CD4-positive, alpha-beta T cell treated with Interleukin-6 for 4 hours (primary cell): ENCODE data around the gene ANKRD52.
A peak's percentile ranks its signal among the peaks of the same experiment; 100 is the strongest.

Experiments
- DNase-seq: peaks from one replicate; pipeline ENCODE4 v3.0.0-alpha.2; 2020; ENCODE audit warnings: mixed read lengths

The ANKRD52 gene

GRCh38 chr12:56237552-56237951 is 20.6 kb downstream of the ANKRD52 start:
- no peak for DNase-seq

- DNase-seq = no peak
Measured at GRCh38 chr12:56236985-56237384, 21.2 kb downstream of the ANKRD52 start.

GRCh38 chr12:56236091-56236490 is 22.1 kb downstream of the ANKRD52 start:
- DNase-seq = no peak

GRCh38 chr12:56234746-56235436 is 23.3 kb downstream of the ANKRD52 start:
- no peak for DNase-seq

GRCh38 chr12:56231184-56231582 is 27.0 kb downstream of the ANKRD52 start:
- no peak for DNase-seq

- no peak for DNase-seq
Measured at GRCh38 chr12:56230432-56231183, 27.6 kb downstream of the ANKRD52 start.

GRCh38 chr12:56229916-56230431 is 28.2 kb downstream of the ANKRD52 start, which contains the start of gene SLC39A5:
Gene SLC39A5, plus strand, starts transcription at chr12:56230051. Its CDS starts 1,224 bp downstream, at chr12:56231275.
- DNase-seq = no peak

GRCh38 chr12:56229082-56229481 is 29.1 kb downstream of the ANKRD52 start:
- no peak for DNase-seq

GRCh38 chr12:56224954-56225353 is 33.2 kb downstream of the ANKRD52 start:
- DNase-seq = no peak

- DNase-seq = peak; percentile 96
Measured at GRCh38 chr12:56224102-56224701, 34.0 kb downstream of the ANKRD52 start, which contains the start of gene NABP2. Gene NABP2, plus strand, starts transcription at chr12:56224342. Its CDS starts 515 bp downstream, at chr12:56224857.

- no peak for DNase-seq
Measured at GRCh38 chr12:56223571-56224101, 34.5 kb downstream of the ANKRD52 start.

GRCh38 chr12:56222531-56222895 is 35.7 kb downstream of the ANKRD52 start:
- DNase-seq = no peak

- peak; percentile 94 for DNase-seq
Measured at GRCh38 chr12:56221757-56222530, 36.2 kb downstream of the ANKRD52 start, which contains the start of gene RNF41. Gene RNF41, minus strand, starts transcription at chr12:56221922. Its CDS starts 7,875 bp downstream, at chr12:56214047.

- DNase-seq = peak; percentile 14
Measured at GRCh38 chr12:56221232-56221756, 36.9 kb downstream of the ANKRD52 start.

- no peak for DNase-seq
Measured at GRCh38 chr12:56220611-56221231, 37.5 kb downstream of the ANKRD52 start.

- no peak for DNase-seq
Measured at GRCh38 chr12:56219840-56220239, 38.3 kb downstream of the ANKRD52 start.

GRCh38 chr12:56216461-56216860 is 41.7 kb downstream of the ANKRD52 start:
- DNase-seq = no peak

- DNase-seq = no peak
Measured at GRCh38 chr12:56213878-56214277, 44.3 kb downstream of the ANKRD52 start.

GRCh38 chr12:56212361-56212760 is 45.8 kb downstream of the ANKRD52 start:
- no peak for DNase-seq

GRCh38 chr12:56208006-56208405 is 50.2 kb downstream of the ANKRD52 start:
- no peak for DNase-seq

- DNase-seq = peak; percentile 55
Measured at GRCh38 chr12:56206452-56207166, 51.6 kb downstream of the ANKRD52 start.
